Measurements from ENCODE around the gene PPP2R5D.

PPP2R5D gene

GRCh38 chr6:42963855-42964605 is 20.3 kb upstream of the PPP2R5D start:
- peak; percentile 14 for DNase-seq

- no peak for DNase-seq
These were observed 17.8 kb upstream of the PPP2R5D start for GRCh38 chr6:42966571-42966970.

GRCh38 chr6:42967228-42967627 is 17.1 kb upstream of the PPP2R5D start:
- no peak for DNase-seq

- DNase-seq, result no peak
These were observed 16.2 kb upstream of the PPP2R5D start for GRCh38 chr6:42968126-42968701.

- no peak for DNase-seq
These were observed 15.6 kb upstream of the PPP2R5D start for GRCh38 chr6:42968783-42969182.

- no peak for DNase-seq
These were observed 14.9 kb upstream of the PPP2R5D start for GRCh38 chr6:42969431-42969830.

GRCh38 chr6:42969934-42970333 is 14.4 kb upstream of the PPP2R5D start:
- DNase-seq, result no peak

GRCh38 chr6:42970871-42971612 is 13.3 kb upstream of the PPP2R5D start:
- no peak for DNase-seq

- no peak for DNase-seq
These were observed 12.5 kb upstream of the PPP2R5D start for GRCh38 chr6:42971746-42972327.

GRCh38 chr6:42973926-42974325 is 10.4 kb upstream of the PPP2R5D start:
- no peak for DNase-seq

- no peak for DNase-seq
These were observed 9.4 kb upstream of the PPP2R5D start for GRCh38 chr6:42974919-42975505.

GRCh38 chr6:42978487-42978838 is 5.9 kb upstream of the PPP2R5D start:
- DNase-seq, result no peak

- peak; percentile 84 for DNase-seq
These were observed 5.4 kb upstream of the PPP2R5D start, which contains the start of gene PEX6 for GRCh38 chr6:42978839-42979522. TSS of gene PEX6 (minus strand) at chr6:42979181. CDS start at chr6:42979150, 31 bp downstream.

- no peak for DNase-seq
These were observed 4.7 kb upstream of the PPP2R5D start for GRCh38 chr6:42979523-42980177.

- DNase-seq, result no peak
These were observed 2.5 kb upstream of the PPP2R5D start for GRCh38 chr6:42981836-42982235.

- DNase-seq, result no peak
These were observed 630 bp downstream of the PPP2R5D start for GRCh38 chr6:42984924-42985475.

GRCh38 chr6:42987533-42988451 is 3.4 kb downstream of the PPP2R5D start:
- no peak for DNase-seq

- no peak for DNase-seq
These were observed 4.2 kb downstream of the PPP2R5D start for GRCh38 chr6:42988486-42989020.

GRCh38 chr6:42989923-42990322 is 5.6 kb downstream of the PPP2R5D start:
- no peak for DNase-seq

- DNase-seq, result no peak
These were observed 9.1 kb downstream of the PPP2R5D start for GRCh38 chr6:42993445-42993844.
